ENCODE data around the gene CXCL16.
"Not testable (repeated sequence)": the region's sequence is repeated elsewhere in the genome, so short reads cannot be mapped to it uniquely, and the experiment has no call there.

CXCL16 gene

GRCh38 chr17:4691686-4692085 is 48.0 kb downstream of the CXCL16 start:
- no peak for DNase-seq

GRCh38 chr17:4690745-4691144 is 49.0 kb downstream of the CXCL16 start:
- DNase-seq = no peak

- not testable (repeated sequence) for DNase-seq
Observed at GRCh38 chr17:4689872-4690271, 49.9 kb downstream of the CXCL16 start.

- not testable (repeated sequence) for DNase-seq
Observed at GRCh38 chr17:4683739-4684138, 56.0 kb downstream of the CXCL16 start.

Data from T-helper 2 cell (primary cell).